ENCODE data around the gene DEPP1.
"Not testable (repeated sequence)": the region's sequence is repeated elsewhere in the genome, so short reads cannot be mapped to it uniquely, and the experiment has no call there.

DEPP1 gene, protein sequence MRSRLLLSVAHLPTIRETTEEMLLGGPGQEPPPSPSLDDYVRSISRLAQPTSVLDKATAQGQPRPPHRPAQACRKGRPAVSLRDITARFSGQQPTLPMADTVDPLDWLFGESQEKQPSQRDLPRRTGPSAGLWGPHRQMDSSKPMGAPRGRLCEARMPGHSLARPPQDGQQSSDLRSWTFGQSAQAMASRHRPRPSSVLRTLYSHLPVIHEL

DNA sequence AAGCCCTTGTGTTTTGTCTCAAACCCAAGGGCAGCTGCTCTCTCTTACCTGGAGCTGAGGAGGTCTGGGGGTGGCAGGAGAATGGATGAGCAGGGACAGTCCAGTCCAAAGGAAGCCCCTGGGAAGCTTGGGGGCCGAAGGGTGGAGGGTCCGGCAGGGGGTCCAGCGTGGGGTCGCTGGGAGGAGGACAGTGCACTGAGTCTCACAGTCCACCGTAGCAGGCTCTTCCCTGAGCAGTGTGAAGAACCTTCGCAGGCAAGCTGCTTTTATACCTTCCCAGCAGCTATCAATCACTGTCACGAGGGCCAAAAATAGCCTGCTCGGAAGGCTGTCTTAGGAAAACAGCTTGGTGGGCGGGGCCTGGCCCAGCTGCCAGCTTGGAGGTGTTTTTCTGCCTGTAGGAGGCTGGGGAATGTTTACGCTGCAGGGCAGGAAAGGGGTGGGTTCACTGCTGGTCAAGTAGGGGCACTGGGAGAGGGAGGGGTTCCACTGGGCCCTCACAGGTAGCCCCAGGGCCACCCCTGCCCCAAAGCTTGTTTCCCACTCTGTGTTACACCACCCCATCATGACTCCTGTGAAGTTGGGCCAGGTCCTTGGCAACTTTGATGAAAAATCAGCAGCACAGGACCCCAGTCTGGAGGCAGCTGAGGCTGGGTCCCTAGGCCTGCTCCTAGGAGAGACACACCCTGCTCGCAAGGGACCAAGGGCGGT, at the start of gene DEPP1:
Gene DEPP1, minus strand, starts transcription at position 240 of the 711 bp plus-strand sequence. CDS start 779 bp downstream, outside the sequence.
- no peak for DNase-seq

DNA sequence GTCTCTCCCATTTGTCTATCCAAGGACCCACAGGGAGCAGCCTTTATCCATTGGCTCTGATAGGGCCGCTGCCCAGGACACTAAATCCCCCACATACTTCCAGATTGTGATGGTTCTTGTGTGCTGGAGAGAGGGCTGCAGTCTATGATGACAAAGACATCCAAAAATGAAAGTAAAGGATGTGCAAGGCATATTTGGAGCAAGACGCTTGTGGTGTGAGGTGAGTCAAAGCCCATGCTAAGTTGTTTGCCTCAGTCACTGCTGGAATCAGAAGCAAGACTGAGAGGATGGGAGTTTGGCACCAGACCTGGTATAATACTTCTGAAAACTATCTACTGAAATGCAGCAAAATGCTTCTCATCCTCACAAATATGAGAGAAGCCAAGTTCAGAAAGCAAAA, 44.8 kb upstream of the DEPP1 start:
- DNase-seq, result no peak

DNA sequence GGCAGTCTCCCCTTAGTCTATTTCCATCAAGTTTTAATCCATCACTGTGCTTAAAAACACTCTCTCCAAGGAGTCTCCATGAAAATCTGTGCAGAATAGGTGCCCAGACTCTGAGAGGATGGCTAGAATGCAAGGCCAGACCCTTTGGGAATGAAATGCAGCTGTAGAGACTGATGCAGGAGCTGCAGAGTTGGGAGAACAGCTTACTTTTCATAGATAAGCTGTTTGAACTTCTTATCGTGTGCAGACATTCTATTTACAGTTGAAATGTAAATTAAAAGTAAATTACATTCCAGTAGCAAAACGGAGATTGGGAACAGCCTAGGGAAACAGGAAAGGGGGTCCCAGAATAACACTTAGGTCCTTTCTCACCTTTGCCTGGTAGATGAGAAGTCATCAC, 37.0 kb upstream of the DEPP1 start:
- DNase-seq, result no peak

DNA sequence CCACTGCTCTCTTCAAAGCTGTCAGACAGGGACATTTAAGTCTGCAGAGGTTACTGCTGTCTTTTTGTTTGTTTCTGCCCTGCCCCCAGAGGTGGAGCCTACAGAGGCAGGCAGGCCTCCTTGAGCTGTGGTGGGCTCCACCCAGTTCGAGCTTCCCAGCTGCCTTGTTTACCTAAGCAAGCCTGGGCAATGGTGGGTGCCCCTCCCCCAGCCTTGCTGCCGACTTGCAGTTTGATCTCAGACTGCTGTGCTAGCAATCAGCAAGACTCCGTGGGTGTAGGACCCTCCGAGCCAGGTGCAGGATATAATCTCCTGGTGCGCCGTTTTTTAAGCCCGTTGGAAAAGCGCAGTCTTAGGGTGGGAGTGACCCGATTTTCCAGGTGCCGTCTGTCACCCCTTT, 35.9 kb upstream of the DEPP1 start:
- DNase-seq, result not testable (repeated sequence)

DNA sequence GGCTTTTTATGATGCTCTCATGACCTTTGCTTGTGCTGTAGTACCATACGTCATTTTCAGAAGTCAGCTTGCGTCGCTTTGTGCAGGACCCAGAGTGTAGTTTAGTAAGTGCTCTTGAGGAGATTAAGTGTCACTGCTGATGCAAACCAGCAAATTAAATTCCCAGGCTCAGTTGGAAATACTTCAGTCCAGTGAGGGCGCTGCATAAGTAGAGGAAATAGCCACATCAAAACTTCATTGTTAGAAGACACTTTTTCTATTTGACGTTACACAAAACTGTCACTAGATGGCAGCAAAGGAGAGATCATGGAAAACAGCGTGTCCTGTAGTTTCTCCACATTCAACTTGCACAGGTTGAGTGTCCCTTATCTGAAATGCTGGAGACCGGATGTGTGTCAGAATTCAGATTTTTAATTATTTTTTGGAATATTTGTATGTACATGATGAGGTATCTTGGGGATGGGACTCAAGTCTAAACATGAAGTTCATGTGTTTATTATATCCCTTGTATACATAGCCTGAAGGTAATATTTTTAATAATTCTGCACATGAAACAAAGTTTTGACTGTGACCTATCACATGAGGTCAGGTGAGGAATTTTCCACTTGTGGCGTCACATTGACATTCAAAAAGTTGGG, 30.0 kb upstream of the DEPP1 start:
- no peak for DNase-seq

DNA sequence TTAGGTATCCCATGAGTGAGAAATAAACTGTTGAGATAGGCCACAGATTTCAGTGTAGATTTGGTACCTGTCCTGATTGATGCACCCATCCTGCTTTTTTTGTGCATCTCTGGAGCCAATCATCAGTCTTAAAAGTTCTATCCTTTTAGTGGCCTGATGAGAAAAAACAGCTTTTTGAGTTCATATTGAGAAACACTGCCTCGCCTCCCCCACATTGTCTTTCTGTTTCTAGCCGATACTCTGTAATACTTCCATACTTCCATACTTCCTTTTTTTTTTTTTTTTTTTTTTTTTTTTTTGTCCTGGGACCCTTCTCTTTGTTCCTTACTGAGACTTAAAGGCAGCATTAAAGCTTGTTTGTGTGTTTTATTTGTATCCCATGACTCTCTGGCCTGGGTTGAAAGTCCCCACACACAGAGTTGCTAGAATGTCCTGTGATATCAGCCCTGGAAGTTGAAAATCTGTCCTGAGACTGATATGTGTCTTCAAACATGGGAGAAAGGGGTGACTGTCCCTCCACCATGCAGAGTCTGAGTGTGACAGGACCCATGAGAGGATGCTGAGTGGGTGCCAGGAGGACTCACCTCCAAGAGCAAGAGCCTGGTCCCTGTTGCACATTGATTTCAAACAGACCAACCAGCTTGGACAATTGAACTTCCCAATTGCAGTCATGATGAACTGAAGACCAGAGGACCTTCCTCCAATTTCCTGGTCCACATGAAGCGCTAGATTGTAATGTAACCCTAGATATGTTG, 27.8 kb upstream of the DEPP1 start:
- no peak for DNase-seq

DNA sequence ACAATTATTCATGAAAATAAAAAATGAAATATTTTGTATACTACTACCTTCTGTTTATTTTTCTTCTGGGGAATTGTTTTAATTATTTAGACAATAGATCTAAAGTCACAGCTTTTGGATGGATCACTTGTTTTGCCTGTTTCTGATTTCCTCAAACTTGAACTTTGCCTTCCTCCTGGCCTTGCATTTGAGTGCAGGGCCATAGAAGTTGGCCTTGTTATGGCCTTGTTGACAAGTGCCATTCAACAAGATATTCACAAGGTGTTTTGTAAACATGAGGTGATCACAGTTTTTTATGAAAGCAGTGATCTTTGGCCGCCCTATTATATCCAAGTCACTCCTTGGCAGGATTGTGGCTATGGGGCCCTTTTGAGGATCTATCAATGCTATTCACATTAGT, 26.7 kb upstream of the DEPP1 start:
- no peak for DNase-seq

DNA sequence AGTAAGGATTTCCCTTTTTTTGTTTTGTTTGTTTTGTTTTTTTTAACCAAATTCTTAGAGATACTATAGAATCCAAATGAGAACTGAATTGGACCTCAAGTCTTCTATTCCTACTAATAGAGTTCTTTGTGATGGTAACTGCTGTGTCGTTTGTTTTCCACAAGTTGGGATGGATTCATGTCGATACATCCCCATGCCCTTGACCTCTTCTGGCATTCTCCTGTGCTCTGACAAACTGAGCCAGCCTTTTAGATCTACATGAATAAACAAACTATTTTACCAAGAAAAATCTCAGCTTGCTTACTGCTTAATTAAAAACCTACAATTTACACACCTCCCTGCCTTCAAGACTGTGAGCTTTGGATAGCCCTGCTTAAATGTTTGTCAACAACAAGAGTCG, 26.1 kb upstream of the DEPP1 start:
- DNase-seq, result no peak

DNA sequence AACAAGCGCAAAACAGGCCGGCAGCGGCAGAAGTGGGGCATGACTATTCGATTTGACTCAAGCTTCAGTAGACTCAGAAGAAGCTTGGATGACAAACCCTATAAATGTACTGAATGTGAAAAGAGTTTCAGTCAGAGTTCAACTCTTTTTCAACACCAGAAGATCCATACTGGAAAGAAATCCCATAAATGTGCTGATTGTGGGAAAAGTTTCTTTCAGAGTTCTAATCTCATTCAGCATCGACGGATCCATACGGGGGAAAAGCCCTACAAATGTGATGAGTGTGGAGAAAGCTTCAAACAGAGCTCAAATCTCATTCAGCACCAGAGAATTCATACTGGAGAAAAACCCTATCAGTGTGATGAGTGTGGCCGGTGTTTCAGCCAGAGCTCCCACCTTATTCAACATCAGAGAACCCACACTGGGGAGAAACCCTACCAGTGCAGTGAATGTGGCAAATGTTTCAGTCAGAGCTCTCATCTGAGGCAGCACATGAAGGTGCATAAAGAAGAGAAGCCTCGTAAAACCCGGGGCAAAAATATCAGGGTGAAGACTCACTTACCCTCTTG, 24.9 kb upstream of the DEPP1 start:
- no peak for DNase-seq

DNA sequence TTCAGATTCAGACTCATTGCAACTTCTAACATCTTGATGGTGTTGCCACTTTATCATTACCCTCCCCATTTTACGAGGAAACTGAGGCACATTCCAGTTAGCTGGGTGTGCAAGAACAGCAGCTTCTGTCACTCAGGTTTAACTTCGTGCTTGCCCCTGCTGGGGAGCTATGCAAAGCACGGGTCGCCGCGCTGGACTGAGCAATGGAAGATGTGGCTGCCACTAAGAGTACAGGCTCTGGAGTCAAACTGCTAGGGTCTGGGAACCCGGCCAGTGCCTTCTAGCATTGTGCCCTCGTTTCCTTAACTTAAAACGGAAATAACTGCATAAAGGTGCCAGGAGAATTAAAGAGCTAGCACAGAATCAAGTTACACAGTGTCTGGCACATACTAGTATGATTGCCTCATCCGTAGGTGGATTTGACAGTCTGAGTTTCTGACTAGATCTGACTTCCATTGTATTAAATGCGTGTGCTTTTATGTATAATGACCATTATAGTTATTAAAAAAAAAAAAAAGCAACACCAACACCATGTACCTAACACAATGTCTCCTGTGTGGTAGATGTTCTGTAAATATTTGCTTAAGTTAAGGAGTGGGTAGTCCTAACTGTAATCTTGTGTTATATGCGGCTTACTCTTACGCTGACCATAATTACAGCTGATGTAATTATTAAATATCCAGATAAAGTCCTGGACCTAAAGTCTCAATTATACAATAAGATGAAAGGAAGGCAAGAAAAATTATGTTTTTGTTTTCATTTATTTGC, 23.0 kb upstream of the DEPP1 start:
- no peak for DNase-seq

DNA sequence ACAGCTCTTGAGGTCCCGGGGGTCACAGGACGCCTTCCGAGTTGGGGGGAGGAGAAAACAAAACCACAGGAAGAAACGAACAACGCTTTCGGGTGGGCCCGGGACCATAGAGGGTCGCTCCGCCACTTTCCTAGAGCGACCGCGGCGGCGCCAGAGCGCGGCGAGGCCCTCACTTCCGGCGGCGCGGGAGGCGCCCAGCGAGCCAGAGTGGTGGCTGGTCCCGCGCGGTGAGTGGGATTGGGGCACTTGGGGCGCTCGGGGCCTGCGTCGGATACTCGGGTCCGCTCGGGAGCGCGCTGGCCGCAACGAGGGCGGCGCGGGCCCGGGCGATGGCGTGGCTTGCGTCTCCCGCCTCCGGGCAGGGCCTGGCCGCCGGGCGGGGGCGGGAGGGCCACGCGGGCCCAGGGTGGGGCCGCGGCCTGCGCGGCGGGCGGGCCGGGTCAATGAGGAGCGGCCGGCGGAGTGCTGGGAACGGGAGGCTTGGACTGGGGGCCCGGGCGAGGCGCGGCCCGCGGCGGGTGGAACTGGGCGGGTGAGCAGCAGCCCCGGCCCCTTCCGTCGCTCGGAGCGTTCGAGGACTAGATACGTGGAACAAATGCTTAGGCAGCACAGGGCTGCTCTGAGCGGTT, 22.3 kb upstream of the DEPP1 start, which contains the start of gene ZNF22:
Gene ZNF22, plus strand, starts transcription at position 172 of the 629 bp plus-strand sequence. CDS start 2,446 bp downstream, outside the sequence.
- DNase-seq, result no peak

DNA sequence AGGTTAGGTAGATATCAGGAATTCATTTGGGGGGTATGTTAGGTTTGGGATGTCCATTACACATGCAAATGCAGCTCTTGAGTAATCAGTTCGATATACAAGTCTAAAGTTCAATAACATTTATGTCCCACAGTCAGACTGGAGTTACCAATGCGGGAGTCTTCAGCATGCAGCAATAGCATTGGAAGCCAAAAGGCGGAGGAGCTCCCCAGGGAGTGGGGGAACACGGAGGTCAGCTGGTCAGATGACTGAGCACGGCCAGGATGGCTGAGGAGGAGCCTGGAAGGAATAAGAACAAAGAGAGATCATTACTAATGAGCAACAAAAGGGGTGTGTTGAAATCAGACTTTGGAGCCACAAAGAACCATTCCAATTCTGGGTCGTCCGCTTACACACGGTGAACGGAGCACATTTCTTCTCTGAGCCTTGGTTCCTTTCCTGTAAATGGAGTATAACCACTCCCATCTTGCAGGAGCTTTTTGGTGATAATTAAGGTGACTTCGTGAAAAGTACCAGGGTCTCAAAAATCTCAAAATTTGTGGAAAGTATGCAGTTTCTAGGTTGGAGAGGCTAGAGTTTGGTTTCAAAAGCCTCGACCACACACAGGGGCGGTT, 21.6 kb upstream of the DEPP1 start:
- no peak for DNase-seq

DNA sequence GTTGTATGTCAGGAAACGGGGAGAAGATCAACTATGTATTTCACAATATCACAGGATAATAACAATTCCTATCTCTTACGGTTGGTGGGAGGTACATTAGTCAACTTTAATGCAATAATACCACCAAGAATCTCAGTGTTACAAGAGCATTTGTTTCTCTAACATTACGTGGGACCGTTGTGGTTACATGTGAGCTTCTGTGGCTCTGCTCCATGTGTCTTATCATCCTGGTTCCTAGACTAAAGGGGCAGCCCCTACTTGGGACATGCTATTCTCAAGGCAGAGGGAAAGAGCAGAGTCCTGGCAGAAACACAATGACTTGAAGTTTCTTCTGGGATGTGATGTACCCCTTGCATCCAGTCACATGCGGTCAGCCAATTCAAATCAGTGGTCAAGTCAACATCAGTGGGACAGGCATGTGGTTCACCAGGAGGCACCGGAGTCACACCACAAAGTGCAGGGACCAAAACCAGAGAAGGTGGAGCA, 19.6 kb upstream of the DEPP1 start:
- no peak for DNase-seq

DNA sequence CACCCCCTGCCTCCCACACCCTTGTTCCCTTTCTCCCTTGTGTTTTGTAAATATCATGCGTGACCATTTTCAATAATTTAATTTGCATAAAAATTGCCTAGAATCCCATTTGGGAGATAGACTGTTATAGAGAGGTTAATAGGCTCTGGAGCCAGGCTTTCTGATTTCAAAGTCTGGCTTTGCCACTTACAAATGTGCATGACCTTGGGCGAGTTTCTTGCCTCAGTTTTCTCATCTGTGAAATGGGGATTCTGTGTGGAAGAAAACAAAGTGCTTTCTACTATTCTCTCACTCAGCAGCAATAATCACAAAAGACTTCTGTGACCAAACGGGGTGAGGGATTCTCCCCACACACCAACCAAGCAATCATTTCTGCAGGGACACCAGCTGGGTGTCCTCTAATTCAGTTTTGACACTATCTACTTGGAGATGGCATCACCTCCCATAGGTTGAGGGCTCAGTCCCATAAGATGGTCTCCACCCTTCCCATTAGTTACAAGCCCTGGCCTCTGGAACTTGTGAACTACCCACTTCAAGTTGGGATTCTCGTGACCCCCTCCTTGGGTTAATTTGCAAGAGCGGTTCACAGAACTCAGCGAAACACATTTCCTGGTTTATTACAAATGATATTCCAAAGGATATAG, 18.6 kb upstream of the DEPP1 start:
- no peak for DNase-seq

DNA sequence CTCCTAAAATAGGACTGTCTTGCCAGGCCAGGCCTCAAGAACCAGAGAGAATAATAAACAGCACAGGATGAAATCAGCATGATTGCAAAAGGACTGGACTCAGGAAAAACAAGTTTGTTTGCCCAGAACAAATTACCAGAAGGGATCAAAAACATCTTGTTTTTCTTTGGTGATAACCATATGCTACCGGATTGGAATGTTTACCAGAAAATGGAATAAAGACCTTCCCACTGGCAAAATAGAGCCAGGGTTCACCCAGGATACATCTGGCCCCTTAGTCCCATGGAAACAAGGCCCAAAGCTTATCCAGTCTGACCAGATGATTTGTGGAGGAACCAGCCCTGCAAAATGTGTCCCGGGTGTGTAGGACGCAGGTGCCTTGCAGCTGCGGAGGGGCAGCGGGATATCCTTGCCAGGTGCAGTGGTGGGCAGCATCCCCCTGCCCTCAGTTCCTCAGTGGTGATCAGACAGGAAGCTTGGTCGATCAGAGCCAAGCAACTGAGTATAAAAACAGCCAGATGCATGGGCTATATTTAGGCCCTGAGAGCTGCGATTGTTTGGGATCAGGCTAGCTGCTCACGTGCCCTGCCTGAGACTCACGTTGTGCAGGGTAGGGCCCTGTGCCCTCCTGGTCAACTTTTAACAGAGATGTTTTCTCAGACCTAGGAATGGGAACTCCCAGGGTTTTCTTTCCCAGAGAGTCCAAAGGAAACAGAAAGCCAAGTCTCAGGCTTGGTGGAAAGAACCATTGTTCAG, 17.5 kb upstream of the DEPP1 start:
- no peak for DNase-seq

DNA sequence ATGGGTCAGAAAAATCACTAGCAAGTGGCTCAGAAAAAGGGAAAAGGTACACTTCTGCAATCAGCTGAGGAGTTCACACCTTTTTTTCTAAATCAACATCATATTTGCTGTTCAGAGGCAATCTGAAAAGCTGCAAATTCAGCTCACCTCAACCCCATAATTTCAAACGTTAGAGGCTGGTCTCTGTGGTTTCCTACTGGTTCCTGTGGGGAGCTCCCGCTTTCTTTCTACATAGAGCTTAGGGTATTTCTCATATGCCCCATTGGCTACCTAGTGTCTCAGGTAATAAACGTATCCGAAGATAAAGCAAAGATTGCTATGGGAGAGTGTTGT, 16.9 kb upstream of the DEPP1 start:
- DNase-seq, result no peak

DNA sequence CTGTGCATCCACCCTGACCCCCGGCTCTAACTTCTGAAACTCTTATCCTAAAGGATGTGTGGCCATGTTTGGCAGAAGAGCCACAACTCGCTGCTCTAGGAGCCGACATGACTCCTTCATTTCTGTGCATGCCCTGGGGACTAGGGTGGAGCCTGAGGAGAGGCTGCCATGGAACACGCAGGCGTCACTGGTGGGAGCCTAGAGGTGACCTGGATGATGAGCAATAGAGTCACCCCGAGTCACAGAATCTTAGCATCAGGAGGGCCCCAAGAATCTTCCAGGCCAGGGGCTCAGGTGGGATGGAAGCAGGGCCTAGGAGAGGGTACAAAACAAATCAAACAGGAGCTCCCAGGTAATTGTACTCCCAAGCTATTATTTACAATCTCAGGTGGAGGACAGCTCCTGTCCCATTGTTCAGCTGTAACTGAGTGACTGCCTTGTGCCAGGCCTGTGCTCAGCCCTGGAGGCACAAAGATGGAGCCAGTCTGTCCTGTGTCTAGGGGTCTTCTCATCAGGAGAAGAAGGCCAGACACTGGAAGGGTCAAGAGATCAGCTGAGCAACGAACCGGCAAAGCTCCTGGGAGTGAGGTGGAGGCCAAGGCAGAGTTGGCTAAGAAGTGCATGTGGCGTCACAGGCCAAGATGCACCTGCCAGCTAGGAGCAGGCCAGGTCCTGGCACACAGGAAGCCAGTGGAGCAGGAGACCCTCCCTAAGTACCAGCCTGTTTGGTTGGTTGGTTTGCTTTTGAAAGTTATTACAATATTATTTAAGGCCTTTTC, 16.3 kb upstream of the DEPP1 start:
- no peak for DNase-seq

DNA sequence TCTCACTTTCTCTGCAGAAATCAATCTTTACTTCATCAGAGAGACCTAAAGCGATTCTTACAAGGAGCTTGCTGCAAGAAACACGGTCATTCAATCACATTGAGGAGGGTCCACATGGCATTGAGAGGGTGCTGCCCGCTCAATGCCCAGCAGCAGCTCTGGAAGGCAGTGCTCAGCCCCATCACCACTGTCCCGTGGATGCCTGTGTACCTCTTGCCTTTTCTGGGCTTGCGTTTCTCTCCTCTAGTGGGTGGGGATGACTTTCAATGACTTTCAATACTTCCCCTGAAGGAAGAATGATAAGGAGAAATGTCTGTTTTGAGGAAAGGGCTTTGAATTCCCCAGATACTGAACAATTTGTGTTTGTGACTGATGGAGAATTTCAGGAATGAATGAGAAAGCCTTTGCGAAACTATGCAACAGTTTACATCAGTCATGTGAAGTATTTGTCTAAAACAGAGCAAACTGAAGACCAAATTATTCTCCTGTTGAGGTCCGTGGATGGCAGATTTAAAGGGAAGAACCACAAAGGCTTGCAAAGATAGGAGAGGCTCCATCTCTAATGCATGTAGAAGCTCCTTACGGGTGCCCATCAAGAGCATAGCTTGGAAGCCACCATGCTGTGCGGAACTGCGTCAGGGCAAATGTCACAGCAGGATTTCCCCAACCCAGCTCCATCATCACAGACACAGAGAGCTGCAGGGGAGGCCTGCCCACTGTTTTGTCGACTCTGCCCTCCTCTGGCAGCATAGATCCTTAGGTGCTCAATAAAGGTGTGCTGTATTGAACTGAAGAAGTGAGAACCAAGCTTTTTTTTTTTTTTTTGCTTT, 15.5 kb upstream of the DEPP1 start:
- no peak for DNase-seq
